ENCODE results near the gene RUFY1.

DNA sequence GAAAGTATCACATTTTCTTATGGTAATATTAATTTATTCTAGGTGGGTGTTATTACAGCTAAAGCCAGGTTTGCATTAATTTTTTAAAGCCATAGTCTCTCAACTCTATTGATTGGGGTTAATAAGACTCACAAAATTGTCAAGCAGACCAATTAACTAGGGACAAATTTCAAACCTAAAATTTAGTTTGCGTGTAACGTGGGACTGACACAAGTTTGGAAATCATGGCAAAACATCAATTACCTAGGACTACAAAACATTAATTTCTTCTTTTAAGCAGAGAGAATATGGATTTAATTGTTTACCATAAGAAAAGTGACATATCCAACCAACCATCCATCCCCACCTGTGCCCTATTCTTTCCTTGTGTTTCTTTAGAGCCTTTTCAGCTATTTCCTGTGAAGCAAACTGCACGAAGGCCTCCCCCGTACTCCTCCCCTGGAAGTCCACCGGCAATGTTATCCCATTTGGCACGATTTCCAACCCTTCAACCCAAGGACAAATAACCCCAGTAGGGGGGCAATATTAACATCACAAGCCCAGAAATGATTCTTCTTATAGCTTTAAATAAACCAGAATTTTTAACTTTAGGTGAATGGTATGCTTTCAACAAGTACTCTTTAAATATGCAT, 68.7 kb downstream of the RUFY1 start:
- TF ChIP-seq POLR2A (IDR thresholded peaks at IDR 0.05; ENCODE audit: low read depth, low read length) (no peak), SPI1 (IDR thresholded peaks at IDR 0.05; ENCODE audit: low read depth, low read length) (no peak), POLR2AphosphoS5 (IDR thresholded peaks at IDR 0.05; ENCODE audit: low read depth, low read length) (no peak)
